ENCODE data around the gene IRF9.

The IRF9 gene

DNA sequence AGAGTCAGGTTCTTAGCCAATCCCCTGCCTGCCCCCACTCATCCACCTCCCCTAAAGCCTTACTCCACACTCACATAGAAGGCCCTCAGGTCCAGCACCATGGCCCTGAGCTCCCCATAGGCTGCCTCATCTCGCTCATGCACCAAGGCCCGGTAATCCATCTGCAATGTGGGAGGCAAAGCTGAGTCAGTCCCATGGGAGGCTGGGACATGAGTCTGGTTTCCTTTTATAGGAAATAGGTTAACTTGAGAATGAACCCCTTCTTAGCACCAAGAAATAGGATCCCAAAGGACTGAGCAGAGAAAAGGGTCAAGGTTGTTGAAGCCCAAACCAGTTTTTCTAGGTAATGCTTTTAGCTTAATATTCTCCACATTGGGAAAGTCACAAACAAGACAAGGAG is 17.6 kb upstream of the IRF9 start:
- TF ChIP-seq, protein P1, sequence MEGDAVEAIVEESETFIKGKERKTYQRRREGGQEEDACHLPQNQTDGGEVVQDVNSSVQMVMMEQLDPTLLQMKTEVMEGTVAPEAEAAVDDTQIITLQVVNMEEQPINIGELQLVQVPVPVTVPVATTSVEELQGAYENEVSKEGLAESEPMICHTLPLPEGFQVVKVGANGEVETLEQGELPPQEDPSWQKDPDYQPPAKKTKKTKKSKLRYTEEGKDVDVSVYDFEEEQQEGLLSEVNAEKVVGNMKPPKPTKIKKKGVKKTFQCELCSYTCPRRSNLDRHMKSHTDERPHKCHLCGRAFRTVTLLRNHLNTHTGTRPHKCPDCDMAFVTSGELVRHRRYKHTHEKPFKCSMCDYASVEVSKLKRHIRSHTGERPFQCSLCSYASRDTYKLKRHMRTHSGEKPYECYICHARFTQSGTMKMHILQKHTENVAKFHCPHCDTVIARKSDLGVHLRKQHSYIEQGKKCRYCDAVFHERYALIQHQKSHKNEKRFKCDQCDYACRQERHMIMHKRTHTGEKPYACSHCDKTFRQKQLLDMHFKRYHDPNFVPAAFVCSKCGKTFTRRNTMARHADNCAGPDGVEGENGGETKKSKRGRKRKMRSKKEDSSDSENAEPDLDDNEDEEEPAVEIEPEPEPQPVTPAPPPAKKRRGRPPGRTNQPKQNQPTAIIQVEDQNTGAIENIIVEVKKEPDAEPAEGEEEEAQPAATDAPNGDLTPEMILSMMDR (conservative IDR thresholded peaks at IDR 0.05; ENCODE audit: control insufficient read depth, insufficient read depth, low read depth, low read length) = no peak
- no peak overlapping the region for H3K4me3 ChIP-seq (ENCODE audit: control insufficient read depth, low read depth, low read length)
- peak; percentile 83 for DNase-seq (ENCODE audit: low read depth)

DNA sequence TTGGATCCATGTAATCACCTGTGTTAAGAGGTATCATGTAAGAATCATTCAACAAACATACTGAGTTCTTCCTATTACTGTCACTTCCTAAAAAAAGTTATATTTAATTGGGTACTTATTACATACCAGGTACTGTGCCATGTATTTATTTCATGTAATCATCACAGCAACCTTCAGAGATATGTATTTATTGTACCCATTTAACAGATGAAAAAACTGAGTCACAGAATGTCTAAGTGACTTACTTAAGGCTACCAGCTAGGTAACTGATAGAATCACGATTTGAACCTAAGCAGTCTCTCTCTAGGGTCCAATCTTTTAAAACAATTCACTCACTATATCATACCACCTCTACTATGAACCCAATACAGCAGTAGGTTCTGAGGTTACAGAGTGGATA is 16.6 kb upstream of the IRF9 start:
- no peak overlapping the region for H3K4me3 ChIP-seq (ENCODE audit: control insufficient read depth, low read depth, low read length)
- TF ChIP-seq, protein P1 (conservative IDR thresholded peaks at IDR 0.05; ENCODE audit: control insufficient read depth, insufficient read depth, low read depth, low read length) = no peak
- DNase-seq (ENCODE audit: low read depth) = no peak

DNA sequence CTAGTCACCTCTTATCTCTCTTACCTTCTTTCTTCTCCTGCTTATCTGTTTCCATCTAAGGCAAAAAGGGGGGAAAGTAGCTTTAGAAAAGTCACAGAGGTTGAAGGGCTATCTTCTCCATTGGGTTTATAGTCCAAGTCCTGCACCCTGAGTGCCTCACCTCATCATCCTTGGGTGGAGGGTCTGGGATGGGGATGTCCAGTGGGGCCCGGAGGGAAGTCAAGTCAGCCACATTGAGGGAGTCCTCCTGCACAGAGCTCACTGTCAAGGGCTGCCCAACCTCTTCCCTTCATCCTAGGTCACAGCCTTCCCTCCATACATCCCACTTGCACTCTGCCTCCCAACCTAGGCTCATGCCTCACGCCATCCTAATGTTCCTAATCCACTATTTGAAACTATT is 15.8 kb upstream of the IRF9 start:
- peak overlapping the region; percentile 73 for H3K4me3 ChIP-seq (ENCODE audit: control insufficient read depth, low read depth, low read length)
- TF ChIP-seq, protein P1 (conservative IDR thresholded peaks at IDR 0.05; ENCODE audit: control insufficient read depth, insufficient read depth, low read depth, low read length) = no peak
- DNase-seq (ENCODE audit: low read depth) = no peak

DNA sequence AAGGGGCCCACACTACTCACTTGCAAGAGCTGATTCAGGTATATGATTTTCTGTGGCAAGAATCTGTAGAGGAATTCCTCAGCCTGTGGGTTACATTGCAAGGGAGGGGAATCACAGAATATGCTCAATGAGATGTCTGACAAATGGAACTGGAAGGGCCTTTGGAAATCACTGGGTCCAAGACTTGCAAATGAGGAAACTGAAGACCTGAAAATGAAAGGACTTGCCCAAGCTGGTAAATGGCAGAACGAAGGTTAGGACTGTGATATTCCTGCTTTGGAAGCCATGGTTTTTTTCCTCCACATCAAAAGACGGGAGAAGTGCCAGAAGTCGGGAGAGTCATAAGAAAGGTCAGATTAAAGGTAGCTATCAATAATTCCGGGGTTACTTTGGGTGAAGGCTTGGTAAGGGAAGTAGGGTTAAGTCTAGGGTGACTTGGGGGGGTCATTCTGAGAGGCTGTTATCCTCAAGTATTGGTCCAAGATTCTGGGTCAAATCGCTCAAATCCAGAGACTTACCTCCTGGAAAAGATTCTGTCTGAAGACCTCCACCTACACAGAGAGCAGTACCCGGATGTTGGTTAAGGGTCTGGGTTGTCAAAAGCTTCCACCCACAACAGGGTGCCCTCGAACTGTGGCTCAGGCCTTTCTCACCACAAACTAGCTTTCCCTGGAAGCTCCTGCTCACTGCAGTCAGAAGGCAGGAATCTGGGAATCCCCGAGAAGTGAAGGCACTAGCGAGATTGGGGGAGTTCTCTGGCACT is 15.2 kb upstream of the IRF9 start:
- peak overlapping the region; percentile 73 for H3K4me3 ChIP-seq (ENCODE audit: control insufficient read depth, low read depth, low read length)
- TF ChIP-seq, protein P1 (conservative IDR thresholded peaks at IDR 0.05; ENCODE audit: control insufficient read depth, insufficient read depth, low read depth, low read length) = no peak
- DNase-seq (ENCODE audit: low read depth) = no peak

DNA sequence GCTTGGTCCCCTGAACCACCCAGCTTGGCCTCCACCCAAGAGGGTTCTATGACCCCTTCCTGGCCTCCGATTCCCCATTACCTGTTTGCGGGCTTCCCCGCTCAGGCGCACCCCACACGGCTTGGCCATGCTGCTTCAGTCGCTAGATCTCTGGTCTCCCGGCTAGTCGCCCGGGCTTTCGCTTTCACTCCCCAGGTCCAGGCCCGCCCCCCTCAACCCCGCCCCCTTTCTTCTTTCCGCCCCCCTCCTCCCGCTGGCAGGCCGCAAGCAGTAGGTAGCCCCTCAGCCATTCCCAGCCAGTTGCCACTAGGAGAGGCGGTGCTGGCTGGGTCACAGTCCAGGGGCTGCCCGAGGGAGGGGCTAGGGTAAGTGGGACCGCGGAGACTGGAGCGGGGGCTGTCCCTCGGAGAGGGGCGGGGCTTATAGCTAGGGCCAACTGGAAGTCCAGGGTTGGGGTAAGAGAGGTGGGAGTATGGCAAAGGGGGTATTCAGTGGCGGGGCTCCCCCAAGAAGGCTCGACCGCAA is 14.6 kb upstream of the IRF9 start, which contains the start of gene PSME2:
TSS of gene PSME2 (minus strand) at position 158 of the 525 bp plus-strand sequence. CDS start at position 129, 29 bp downstream.
- H3K4me3 ChIP-seq (ENCODE audit: control insufficient read depth, low read depth, low read length) = peak within 1 kb of the TSS; percentile 73
- DNase-seq (ENCODE audit: low read depth) = peak; percentile 93
- TF ChIP-seq, protein P1 (conservative IDR thresholded peaks at IDR 0.05; ENCODE audit: control insufficient read depth, insufficient read depth, low read depth, low read length) = no peak

DNA sequence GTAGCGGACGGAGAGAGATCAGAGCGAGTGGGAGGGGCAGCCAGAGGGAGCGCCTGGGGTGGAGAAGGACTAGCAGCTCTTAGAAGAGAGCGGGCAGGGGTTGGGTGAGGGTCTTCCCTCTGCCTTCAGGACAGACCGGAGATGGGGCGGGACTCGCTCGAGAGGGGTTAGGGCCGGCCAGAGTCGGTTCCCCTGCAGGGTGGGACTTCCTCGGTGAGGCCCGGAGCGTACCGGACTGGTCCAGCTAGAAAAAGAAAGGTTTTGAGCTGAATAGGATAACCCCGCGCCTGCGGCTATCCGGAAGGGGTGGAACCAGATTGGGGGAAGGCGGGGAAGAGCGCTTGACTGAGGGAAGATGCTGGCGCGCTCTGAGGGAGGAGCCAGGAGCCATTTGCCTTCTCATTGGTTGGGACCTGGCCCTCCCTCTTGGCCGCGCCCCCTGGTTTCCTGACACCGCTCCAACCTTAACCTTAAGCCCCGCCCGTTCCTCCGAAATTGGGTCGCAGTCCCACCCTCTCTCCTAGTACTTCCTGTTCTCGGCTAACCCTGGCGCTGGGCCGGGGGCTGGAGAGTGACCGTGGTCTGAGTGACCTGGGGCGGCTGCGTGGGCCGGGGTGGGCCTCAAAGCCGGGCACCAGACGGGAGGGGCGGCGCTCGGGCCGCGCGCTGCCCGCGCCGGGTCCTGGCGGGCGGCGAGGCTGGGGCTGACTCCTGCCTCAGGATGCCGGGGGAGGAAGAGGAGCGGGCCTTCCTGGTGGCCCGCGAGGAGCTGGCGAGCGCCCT is 13.9 kb upstream of the IRF9 start, which contains the start of gene RNF31:
TSS of gene RNF31 (plus strand) at position 521 of the 783 bp plus-strand sequence. CDS start at position 722, 201 bp downstream.
- TF ChIP-seq, protein P1 (conservative IDR thresholded peaks at IDR 0.05; ENCODE audit: control insufficient read depth, insufficient read depth, low read depth, low read length) = no peak
- peak within 1 kb of the TSS; percentile 73 for H3K4me3 ChIP-seq (ENCODE audit: control insufficient read depth, low read depth, low read length)
- DNase-seq (ENCODE audit: low read depth) = peak; percentile 98

All from fibroblast of mammary gland (primary cell).